Measurements from ENCODE around the gene MNX1.

Gene MNX1

GRCh38 chr7:157002819-157003421 is 7.5 kb downstream of the MNX1 start:
- peak overlapping the region; percentile 55 for H3K23ac ChIP-seq (ENCODE audit: low read depth, low read length, poor library complexity)
- H3K4me2 ChIP-seq (ENCODE audit: insufficient read depth, low read length, poor library complexity, severe bottlenecking) = peak overlapping the region; percentile 14
- H4K8ac ChIP-seq (ENCODE audit: low read depth, low read length) = no peak overlapping the region
- H3K4me1 ChIP-seq (ENCODE audit: control insufficient read depth in 2 of 2, insufficient read depth in 1 of 2, low read depth in 1 of 2, low read length in 2 of 2) = peaks cover 9 to 13% of the 10 kb centered on the region in 2 donors
- peak overlapping the region; percentile 56 for H3K14ac ChIP-seq (ENCODE audit: low read length)
- H3K79me1 ChIP-seq (ENCODE audit: low read depth, low read length) = no peaks in the 10 kb centered on the region
- H2BK5ac ChIP-seq (ENCODE audit: low read length) = no peak overlapping the region
- no peak overlapping the region for H3K4me3 ChIP-seq (ENCODE audit: low read length in 2 of 2)
- peak overlapping the region; percentile 49 for H2AFZ ChIP-seq (ENCODE audit: low read length)
- peak overlapping the region; percentile 89 for H3K18ac ChIP-seq (ENCODE audit: low read length)
- no peak overlapping the region for H4K91ac ChIP-seq (ENCODE audit: low read depth, low read length, poor library complexity)
- no CpG with 5 or more reads among the region's 47 CpGs for WGBS, 2 donors (ENCODE audit: extremely low coverage in 2 of 2, insufficient read length in 2 of 2, insufficient replicate concordance in 1 of 2)
- H2AK5ac ChIP-seq (ENCODE audit: low read depth, low read length) = peak overlapping the region; percentile 75
- no peak for DNase-seq (ENCODE audit: low spot score)
- no peaks in the 10 kb centered on the region for H3K9me3 ChIP-seq (replicated peaks in 1 of 2; ENCODE audit: control insufficient read depth in 2 of 2, insufficient read depth in 1 of 2, low read depth in 1 of 2, low read length in 2 of 2)
- peak overlapping the region; percentile 49 for H2BK15ac ChIP-seq (ENCODE audit: low read length)
- H3K9ac ChIP-seq (ENCODE audit: low read depth, low read length, poor library complexity) = no peak overlapping the region
- H3K27ac ChIP-seq (replicated peaks; ENCODE audit: low read length) = no peak overlapping the region
- H3K27me3 ChIP-seq (ENCODE audit: control insufficient read depth in 3 of 3, insufficient read depth in 3 of 3, low read depth in 1 of 3, low read length in 3 of 3) = peaks cover 58 to 97% (median 91%) of the 10 kb centered on the region in 3 experiments
- no peaks in the 10 kb centered on the region for H3K36me3 ChIP-seq (replicated peaks in 1 of 2; ENCODE audit: control insufficient read depth in 2 of 2, insufficient read depth in 2 of 2, low read length in 2 of 2)
- no peak overlapping the region for H2BK120ac ChIP-seq (ENCODE audit: low read depth, low read length)
- H2BK12ac ChIP-seq (ENCODE audit: low read length) = peak overlapping the region; percentile 41
- H3K4ac ChIP-seq (ENCODE audit: low read length) = peak overlapping the region; percentile 11

GRCh38 chr7:157001920-157002818 is 8.3 kb downstream of the MNX1 start:
- Histone ChIP-seq H4K8ac (ENCODE audit: low read depth, low read length) (no peak overlapping the region), H2BK5ac (ENCODE audit: low read length) (no peak overlapping the region), H3K36me3 (replicated peaks in 1 of 2; ENCODE audit: control insufficient read depth in 2 of 2, insufficient read depth in 2 of 2, low read length in 2 of 2) (no peaks in the 10 kb centered on the region), H3K23ac (ENCODE audit: low read depth, low read length, poor library complexity) (peak overlapping the region; percentile 55), H3K4ac (ENCODE audit: low read length) (peak overlapping the region; percentile 11), H3K9me3 (replicated peaks in 1 of 2; ENCODE audit: control insufficient read depth in 2 of 2, insufficient read depth in 1 of 2, low read depth in 1 of 2, low read length in 2 of 2) (no peaks in the 10 kb centered on the region), H3K4me3 (ENCODE audit: low read length in 2 of 2) (no peak overlapping the region), H2BK120ac (ENCODE audit: low read depth, low read length) (no peak overlapping the region), H3K27me3 (ENCODE audit: control insufficient read depth in 3 of 3, insufficient read depth in 3 of 3, low read depth in 1 of 3, low read length in 3 of 3) (peaks cover 52 to 97% (median 86%) of the 10 kb centered on the region in 3 experiments), H3K14ac (ENCODE audit: low read length) (peak overlapping the region; percentile 56), H3K4me1 (ENCODE audit: control insufficient read depth in 2 of 2, insufficient read depth in 1 of 2, low read depth in 1 of 2, low read length in 2 of 2) (peaks cover 9 to 13% of the 10 kb centered on the region in 2 donors), H2BK12ac (ENCODE audit: low read length) (peak overlapping the region; percentile 41), H3K18ac (ENCODE audit: low read length) (peak overlapping the region; percentile 89), H4K91ac (ENCODE audit: low read depth, low read length, poor library complexity) (no peak overlapping the region), H2AFZ (ENCODE audit: low read length) (peak overlapping the region; percentile 49), H2BK15ac (ENCODE audit: low read length) (peak overlapping the region; percentile 49), H3K27ac (replicated peaks; ENCODE audit: low read length) (no peak overlapping the region), H2AK5ac (ENCODE audit: low read depth, low read length) (peak overlapping the region; percentile 75), H3K79me1 (ENCODE audit: low read depth, low read length) (no peaks in the 10 kb centered on the region), H3K4me2 (ENCODE audit: insufficient read depth, low read length, poor library complexity, severe bottlenecking) (peak overlapping the region; percentile 25), H3K9ac (ENCODE audit: low read depth, low read length, poor library complexity) (no peak overlapping the region)
- WGBS, 2 donors (ENCODE audit: extremely low coverage in 2 of 2, insufficient read length in 2 of 2, insufficient replicate concordance in 1 of 2) = no CpG with 5 or more reads among the region's 32 CpGs
- DNase-seq (ENCODE audit: low spot score) = no peak

- WGBS, 2 donors (ENCODE audit: extremely low coverage in 2 of 2, insufficient read length in 2 of 2, insufficient replicate concordance in 1 of 2) = no CpG with 5 or more reads among the region's 25 CpGs
- Histone ChIP-seq H2BK5ac (ENCODE audit: low read length) (no peak overlapping the region), H3K18ac (ENCODE audit: low read length) (no peak overlapping the region), H3K4me2 (ENCODE audit: insufficient read depth, low read length, poor library complexity, severe bottlenecking) (peak overlapping the region; percentile 48), H2BK12ac (ENCODE audit: low read length) (no peak overlapping the region), H2BK120ac (ENCODE audit: low read depth, low read length) (no peak overlapping the region), H4K8ac (ENCODE audit: low read depth, low read length) (no peak overlapping the region), H3K4me3 (ENCODE audit: low read length in 2 of 2) (no peak overlapping the region), H2BK15ac (ENCODE audit: low read length) (no peak overlapping the region), H2AFZ (ENCODE audit: low read length) (no peak overlapping the region), H3K23ac (ENCODE audit: low read depth, low read length, poor library complexity) (no peak overlapping the region), H3K27me3 (ENCODE audit: control insufficient read depth in 3 of 3, insufficient read depth in 3 of 3, low read depth in 1 of 3, low read length in 3 of 3) (peaks cover 41 to 97% (median 76%) of the 10 kb centered on the region in 3 experiments), H3K4ac (ENCODE audit: low read length) (no peak overlapping the region), H3K9me3 (replicated peaks in 1 of 2; ENCODE audit: control insufficient read depth in 2 of 2, insufficient read depth in 1 of 2, low read depth in 1 of 2, low read length in 2 of 2) (no peaks in the 10 kb centered on the region), H3K9ac (ENCODE audit: low read depth, low read length, poor library complexity) (no peak overlapping the region), H3K79me1 (ENCODE audit: low read depth, low read length) (no peaks in the 10 kb centered on the region), H4K91ac (ENCODE audit: low read depth, low read length, poor library complexity) (no peak overlapping the region), H3K36me3 (replicated peaks in 1 of 2; ENCODE audit: control insufficient read depth in 2 of 2, insufficient read depth in 2 of 2, low read length in 2 of 2) (no peaks in the 10 kb centered on the region), H3K4me1 (ENCODE audit: control insufficient read depth in 2 of 2, insufficient read depth in 1 of 2, low read depth in 1 of 2, low read length in 2 of 2) (peaks cover 9 to 13% of the 10 kb centered on the region in 2 donors), H3K27ac (replicated peaks; ENCODE audit: low read length) (no peak overlapping the region), H2AK5ac (ENCODE audit: low read depth, low read length) (peak overlapping the region; percentile 10), H3K14ac (ENCODE audit: low read length) (no peak overlapping the region)
- DNase-seq (ENCODE audit: low spot score) = no peak
These were observed 9.5 kb downstream of the MNX1 start for GRCh38 chr7:157000741-157001653.
